GM23338 (cell line): ENCODE data around the gene RAPGEF5. TPM values are rescaled to one million over a fixed set of nuclear protein-coding genes. Genes with fewer than 3 reads are reported as not detected.

Source experiments
- ATAC-seq: fragments of 200-7000 bp; cut with Tn5 transposase; 3 replicates; pipeline ENCODE4 v1.9.1; 2020
- DNase-seq: peaks from one replicate; pipeline ENCODE4 v3.0.0-alpha.2; 2015; ENCODE audit warnings: low spot score
- H2AFZ ChIP-seq: fragments of 200-600 bp; sonication (generic); 2 replicates; pipeline ENCODE4 v1.8.0; 2016; ENCODE audit warnings: antibody characterized with exemption, mild to moderate bottlenecking, moderate library complexity
- H3F3A ChIP-seq: fragments of 200-600 bp; sonication (generic); replicated peaks from 2 replicates; pipeline ENCODE4 v1.8.0; 2017; ENCODE audit warnings: antibody characterized with exemption, mixed run types, low read depth
- H3K27ac ChIP-seq: fragments of 200-600 bp; sonication (generic); 2 replicates; pipeline ENCODE4 v1.6.1; 2016; ENCODE audit warnings: low read depth
- H3K27me3 ChIP-seq: fragments of 200-600 bp; sonication (generic); 2 replicates; pipeline ENCODE4 v1.8.0; 2016; ENCODE audit warnings: mild to moderate bottlenecking, mixed run types, moderate library complexity; ENCODE audit not compliant: insufficient read depth
- H3K36me3 ChIP-seq: fragments of 200-600 bp; sonication (generic); 2 replicates; pipeline ENCODE4 v1.8.0; 2016; ENCODE audit warnings: mild to moderate bottlenecking; ENCODE audit not compliant: insufficient read depth
- H3K4me1 ChIP-seq: fragments of 200-600 bp; sonication (generic); 2 replicates; pipeline ENCODE4 v1.8.0; 2016; ENCODE audit warnings: mild to moderate bottlenecking, moderate library complexity; ENCODE audit not compliant: insufficient read depth
- H3K4me2 ChIP-seq: fragments of 200-600 bp; sonication (generic); 2 replicates; pipeline ENCODE4 v1.7.1; 2017; ENCODE audit warnings: mixed run types
- H3K4me3 ChIP-seq: fragments of 200-600 bp; sonication (generic); 2 replicates; pipeline ENCODE4 v1.6.1; 2016; ENCODE audit warnings: mixed run types
- H3K79me2 ChIP-seq: fragments of 200-600 bp; sonication (generic); replicated peaks from 2 replicates; pipeline ENCODE4 v1.8.0; 2017; ENCODE audit warnings: mild to moderate bottlenecking; ENCODE audit not compliant: insufficient read depth
- H3K9me2 ChIP-seq: fragments of 200-600 bp; sonication (generic); 2 replicates; pipeline ENCODE4 v1.8.0; 2017; ENCODE audit not compliant: insufficient read depth
- H4K20me1 ChIP-seq: fragments of 200-600 bp; sonication (generic); replicated peaks from 2 replicates; pipeline ENCODE4 v1.8.0; 2017; ENCODE audit warnings: mild to moderate bottlenecking; ENCODE audit not compliant: insufficient read depth
- H3K27ac Mint-ChIP-seq: 2 replicates; pipeline ENCODE4 v1.8.0; 2020; ENCODE audit warnings: inconsistent platforms, mild to moderate bottlenecking, moderate library complexity, mixed read lengths
- H3K27me3 Mint-ChIP-seq: 3 replicates; pipeline ENCODE4 v1.8.0; 2022; ENCODE audit warnings: low read depth, mild to moderate bottlenecking, moderate library complexity, mixed read lengths, inconsistent platforms; ENCODE audit not compliant: insufficient read depth, poor library complexity
- H3K36me3 Mint-ChIP-seq: 3 replicates; pipeline ENCODE4 v1.8.0; 2021; ENCODE audit warnings: low read depth, mild to moderate bottlenecking, inconsistent platforms, moderate library complexity, mixed read lengths
- H3K4me1 Mint-ChIP-seq: 3 replicates; pipeline ENCODE4 v1.8.0; 2020; ENCODE audit warnings: mild to moderate bottlenecking, inconsistent platforms, mixed read lengths
- H3K4me3 Mint-ChIP-seq: 3 replicates; pipeline ENCODE4 v1.8.0; 2021; ENCODE audit warnings: moderate library complexity, mild to moderate bottlenecking, inconsistent platforms, mixed read lengths
- H3K9me3 Mint-ChIP-seq: 3 replicates; pipeline ENCODE4 v1.8.0; 2020; ENCODE audit warnings: moderate library complexity, mild to moderate bottlenecking, inconsistent platforms, mixed read lengths
- CREB1 ChIP-seq: fragments of 250-450 bp; sonication (Bioruptor Pico); IDR thresholded peaks from 2 replicates; pipeline ENCODE4 v1.5.0; 2020; ENCODE audit warnings: low read depth, mild to moderate bottlenecking, moderate library complexity
- CTCF ChIP-seq, 2 experiments: fragments of 200-600 bp in 1 of 2; sonication (generic) in 1 of 2; conservative IDR thresholded peaks; 2 replicates each; pipeline versions ENCODE4 v1.5.1 to v1.6.1; 2016 to 2017; ENCODE audit warnings: antibody characterized with exemption in 2 of 2, low read depth in 2 of 2, mild to moderate bottlenecking in 2 of 2, moderate library complexity in 1 of 2
- ETS1 ChIP-seq: IDR thresholded peaks from 2 replicates; pipeline ENCODE4 v1.6.1; 2016; ENCODE audit warnings: antibody characterized with exemption
- EZH2 ChIP-seq: fragments of 200-600 bp; sonication (generic); IDR thresholded peaks from one replicate; pipeline ENCODE4 v1.8.0; 2017; ENCODE audit warnings: antibody characterized with exemption, mild to moderate bottlenecking, low read depth; ENCODE audit not compliant: unreplicated experiment
- EZH2phosphoT487 ChIP-seq: fragments of 200-600 bp; sonication (generic); IDR thresholded peaks from one replicate; pipeline ENCODE4 v1.8.1; 2018; ENCODE audit warnings: antibody characterized with exemption; ENCODE audit not compliant: unreplicated experiment
- JUNB ChIP-seq: IDR thresholded peaks from one replicate; pipeline ENCODE4 v1.6.1; 2016; ENCODE audit warnings: antibody characterized with exemption; ENCODE audit not compliant: unreplicated experiment
- POLR2AphosphoS5 ChIP-seq: IDR thresholded peaks from 2 replicates; pipeline ENCODE4 v1.6.1; 2016; ENCODE audit warnings: antibody characterized with exemption, low read depth
- REST ChIP-seq: IDR thresholded peaks from one replicate; pipeline ENCODE4 v1.6.1; 2018; ENCODE audit warnings: antibody characterized with exemption; ENCODE audit not compliant: unreplicated experiment
- STAT1 ChIP-seq: IDR thresholded peaks from one replicate; pipeline ENCODE4 v1.6.1; 2016; ENCODE audit warnings: antibody characterized with exemption; ENCODE audit not compliant: unreplicated experiment
- ZNF114 ChIP-seq: fragments of 250-450 bp; sonication (Bioruptor Pico); IDR thresholded peaks from 2 replicates; pipeline ENCODE4 v1.5.0; 2020; ENCODE audit warnings: mild to moderate bottlenecking, moderate library complexity
- ZNF331 ChIP-seq: fragments of 250-450 bp; sonication (Bioruptor Pico); IDR thresholded peaks from 2 replicates; pipeline ENCODE4 v1.5.0; 2020; ENCODE audit warnings: low read depth, mild to moderate bottlenecking, moderate library complexity
- ZNF462 ChIP-seq: fragments of 250-450 bp; sonication (Bioruptor Pico); IDR thresholded peaks from 2 replicates; pipeline ENCODE4 v1.5.0; 2020; ENCODE audit warnings: mild to moderate bottlenecking, moderate library complexity
- polyA plus RNA-seq: library from polyadenylated mRNA; unstranded; fragments of >200 nt; fragmentation: Nextera tagmentation; extraction: Ambion mirVana; gene quantifications from 2 replicates; pipeline ENCODE4 v1.2.1, GENCODE V29; 2016
- total RNA-seq: library from RNA; depleted of rRNA; stranded (reverse); fragments of >200 nt; shearing (Covaris generic); gene quantifications from 2 replicates; pipeline ENCODE4 v1.2.3, GENCODE V29; 2014

RAPGEF5 gene
- total and polyA plus RNA-seq, 2 experiments from 2014 or later = 6.3 to 13.1 TPM

GRCh38 chr7:22216309-22216708 lies 140.6 kb downstream of the RAPGEF5 start:
- Histone ChIP-seq H4K20me1 (no peaks in the 10 kb centered on the region), H3K4me2 (no peak overlapping the region), H3K36me3 (no peaks in the 10 kb centered on the region), H3F3A (no peaks in the 10 kb centered on the region), H2AFZ (no peak overlapping the region), H3K79me2 (no peaks in the 10 kb centered on the region), H3K27me3 (no peaks in the 10 kb centered on the region), H3K27ac (no peak overlapping the region), H3K4me3 (no peak overlapping the region), H3K4me1 (peaks cover 8% of the 10 kb centered on the region), H3K9me2 (no peaks in the 10 kb centered on the region)
- H3K27ac Mint-ChIP-seq = no peak overlapping the region
- H3K9me3 Mint-ChIP-seq = no peaks in the 10 kb centered on the region
- H3K4me1 Mint-ChIP-seq = peaks cover 22% of the 10 kb centered on the region
- DNase-seq (no peak), ATAC-seq (no peak)
- H3K4me3 Mint-ChIP-seq = no peak overlapping the region
- no peaks in the 10 kb centered on the region for H3K27me3 Mint-ChIP-seq
- peaks cover 4% of the 10 kb centered on the region for H3K36me3 Mint-ChIP-seq
- TF ChIP-seq STAT1 (no peak), ZNF114 (CRISPR knock-in tag) (no peak), CTCF (conservative IDR thresholded peaks at IDR 0.05; ENCODE audit: low read depth in 2 of 2) (no peak), REST (no peak), ZNF331 (CRISPR knock-in tag) (no peak), EZH2 (no peak), ETS1 (no peak), CREB1 (CRISPR knock-in tag) (no peak), ZNF462 (CRISPR knock-in tag) (no peak), JUNB (no peak), POLR2AphosphoS5 (no peak), EZH2phosphoT487 (no peak)
